CD14-positive monocyte (primary cell): ENCODE data around the gene HMGXB4. TPM values are rescaled to one million over a fixed set of nuclear protein-coding genes. Genes with fewer than 3 reads are reported as not detected.
A peak's percentile ranks its signal among the peaks of the same experiment; 100 is the strongest.

Experiments used
- DNase-seq, 3 donors: peaks; one replicate each; pipeline ENCODE4 v3.0.0-alpha.2; 2011 to 2022
- H2AFZ ChIP-seq: 2 replicates; pipeline ENCODE4 v1.6.0; 2012; ENCODE audit warnings: mild to moderate bottlenecking, low read depth, low read length, inconsistent platforms; ENCODE audit not compliant: insufficient read depth, poor library complexity, severe bottlenecking
- H3K27ac ChIP-seq, 2 donors: 1 replicate in 1 of 2; 2 replicates in 1 of 2; pipeline ENCODE4 v1.5.1; 2012 to 2013; ENCODE audit warnings: low read length in 2 of 2, control low read depth in 1 of 2, inconsistent platforms in 1 of 2, low read depth in 1 of 2, mild to moderate bottlenecking in 1 of 2
- H3K27me3 ChIP-seq, 2 donors: one replicate each; pipeline versions ENCODE4 v1.6.0 to v1.6.1; 2011 to 2013; ENCODE audit warnings: low read length in 2 of 2; ENCODE audit not compliant: control insufficient read depth in 2 of 2, insufficient read depth in 2 of 2
- H3K36me3 ChIP-seq, 2 donors: replicated peaks in 1 of 2; 1 replicate in 1 of 2; 2 replicates in 1 of 2; pipeline versions ENCODE4 v1.5.1 to v1.6.1; 2012 to 2013; ENCODE audit warnings: low read length in 2 of 2, control low read depth in 1 of 2, inconsistent platforms in 1 of 2, mild to moderate bottlenecking in 1 of 2; ENCODE audit not compliant: insufficient read depth in 2 of 2, control insufficient read depth in 1 of 2
- H3K4me1 ChIP-seq, 2 donors: 1 replicate in 1 of 2; 2 replicates in 1 of 2; pipeline versions ENCODE4 v1.5.1 to v1.6.1; 2012 to 2013; ENCODE audit warnings: low read length in 2 of 2, control low read depth in 1 of 2, inconsistent platforms in 1 of 2, mild to moderate bottlenecking in 1 of 2, moderate library complexity in 1 of 2; ENCODE audit not compliant: insufficient read depth in 2 of 2, control insufficient read depth in 1 of 2
- H3K4me2 ChIP-seq: replicated peaks from 2 replicates; pipeline ENCODE3; 2012; ENCODE audit warnings: low read length, moderate library complexity, mild to moderate bottlenecking; ENCODE audit not compliant: poor library complexity, severe bottlenecking; ENCODE audit errors: extremely low read depth
- H3K4me3 ChIP-seq, 3 experiments: fragments of 200-600 bp in 1 of 3; sonication (generic) in 1 of 3; replicated peaks in 1 of 3; 1 replicate in 2 of 3; 2 replicates in 1 of 3; pipeline ENCODE4 v1.5.1; 2011 to 2013; ENCODE audit warnings: low read length in 3 of 3, mild to moderate bottlenecking in 3 of 3, control low read depth in 2 of 3, low read depth in 2 of 3, inconsistent platforms in 1 of 3, moderate library complexity in 1 of 3
- H3K79me2 ChIP-seq: 2 replicates; pipeline ENCODE4 v1.6.0; 2012; ENCODE audit warnings: mild to moderate bottlenecking, control low read depth, inconsistent platforms, low read length, moderate library complexity; ENCODE audit not compliant: insufficient read depth
- H3K9ac ChIP-seq: 2 replicates; pipeline ENCODE4 v1.6.0; 2017; ENCODE audit warnings: low read length, mild to moderate bottlenecking; ENCODE audit not compliant: insufficient read depth, poor library complexity, severe bottlenecking
- H3K9me3 ChIP-seq, 2 donors: replicated peaks in 1 of 2; 1 replicate in 1 of 2; 2 replicates in 1 of 2; pipeline versions ENCODE4 v1.5.1 to v1.6.1; 2012 to 2013; ENCODE audit warnings: low read length in 2 of 2, control low read depth in 1 of 2; ENCODE audit not compliant: control insufficient read depth in 1 of 2, insufficient read depth in 1 of 2
- H4K20me1 ChIP-seq: 2 replicates; pipeline ENCODE4 v1.6.0; 2012; ENCODE audit warnings: mild to moderate bottlenecking, low read length, control low read depth, moderate library complexity; ENCODE audit not compliant: insufficient read depth
- H3K27ac Mint-ChIP-seq, 7 donors: one replicate each; pipeline ENCODE4 v1.8.0; 2020; ENCODE audit warnings: mild to moderate bottlenecking in 7 of 7, mixed read lengths in 7 of 7, moderate library complexity in 6 of 7, inconsistent platforms in 2 of 7
- H3K27me3 Mint-ChIP-seq, 3 donors: one replicate each; pipeline ENCODE4 v1.8.0; 2021 to 2022; ENCODE audit warnings: low read depth in 3 of 3, mild to moderate bottlenecking in 3 of 3, mixed read lengths in 3 of 3, moderate library complexity in 3 of 3, inconsistent platforms in 1 of 3
- H3K36me3 Mint-ChIP-seq, 2 donors: one replicate each; pipeline ENCODE4 v1.8.0; 2020; ENCODE audit warnings: mixed read lengths in 2 of 2, inconsistent platforms in 1 of 2, mild to moderate bottlenecking in 1 of 2
- H3K4me1 Mint-ChIP-seq: one replicate; pipeline ENCODE4 v1.8.0; 2020; ENCODE audit warnings: mild to moderate bottlenecking, mixed read lengths
- H3K4me3 Mint-ChIP-seq, 2 donors: one replicate each; pipeline ENCODE4 v1.8.0; 2020; ENCODE audit warnings: mild to moderate bottlenecking in 2 of 2, mixed read lengths in 2 of 2, moderate library complexity in 1 of 2
- H3K9me3 Mint-ChIP-seq, 7 donors: one replicate each; pipeline ENCODE4 v1.8.0; 2020 to 2022; ENCODE audit warnings: mixed read lengths in 7 of 7, mild to moderate bottlenecking in 6 of 7, moderate library complexity in 6 of 7, inconsistent platforms in 2 of 7
- WGBS: methylation state at CpG from one replicate; pipeline ENCODE4 v1.1.5; 2013; ENCODE audit warnings: missing lambda C conversion rate; ENCODE audit not compliant: insufficient coverage; 5-methylcytosine and 5-hydroxymethylcytosine counted together
- intact Hi-C, 2 donors: fragments of 100-400 bp; cut with micrococcal nuclease; formaldehyde crosslinking; loops; one replicate each; pipeline versions ENCODE4 v1.15.0 to v1.15.1; 2023
- polyA plus RNA-seq, 3 donors: library from polyadenylated mRNA; depleted of rRNA in 1 of 3; unstranded in 2 of 3; stranded (reverse) in 1 of 3; fragments of 300-500 nt in 2 of 3; fragments of >200 nt in 1 of 3; fragmentation: Illumina TruSeq in 2 of 3; gene quantifications; 1 replicate in 2 of 3; 2 replicates in 1 of 3; pipeline ENCODE4 v1.2.3, GENCODE V29; 2012 to 2021
- TF ChIP-seq, protein P1 (sequence below): fragments of 200-600 bp; IDR thresholded peaks from one replicate; pipeline ENCODE4 v1.8.0; 2022; ENCODE audit warnings: antibody characterized with exemption, mild to moderate bottlenecking

Gene HMGXB4
- polyA plus RNA-seq, 3 donors = 6.3 to 11.4 (median 8.1) TPM

DNA sequence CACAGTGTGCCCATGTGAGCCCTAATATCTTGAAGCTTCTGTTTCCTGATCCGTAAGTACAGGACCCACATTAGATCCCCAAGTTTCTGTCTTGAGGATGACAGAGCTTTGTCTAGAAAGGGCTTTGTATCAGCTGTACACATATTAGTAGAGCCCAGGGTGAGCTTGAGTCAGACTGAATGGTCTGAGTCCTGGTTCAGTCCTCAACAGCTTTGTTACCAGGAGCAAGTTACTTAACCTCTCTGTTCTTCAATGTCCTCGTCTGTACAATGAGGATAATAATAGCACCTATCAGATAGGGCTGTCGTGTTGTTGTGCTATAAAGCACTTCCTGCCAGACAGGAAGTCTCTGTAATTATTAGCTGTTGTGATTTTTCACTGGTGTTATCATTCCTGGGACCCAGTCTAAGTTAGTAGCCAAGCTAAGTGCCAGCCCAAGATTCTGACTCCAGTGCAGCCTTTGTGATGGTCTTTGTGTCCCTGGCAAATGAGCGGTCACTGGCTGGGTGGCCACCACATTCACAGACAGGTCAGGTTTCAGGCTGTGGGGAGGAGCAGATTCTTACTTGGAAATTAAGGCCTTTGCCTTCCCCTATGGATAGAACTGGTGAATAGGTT lies 49.2 kb downstream of the HMGXB4 start:
- peaks cover 22 to 64% of the 10 kb centered on the region in 2 donors for H3K36me3 ChIP-seq
- peaks cover 62% of the 10 kb centered on the region for H3K4me1 Mint-ChIP-seq
- no peak for DNase-seq
- H3K9me3 Mint-ChIP-seq = peaks cover 0 to 3% (median 0%) of the 10 kb centered on the region in 7 donors
- peaks cover 75% of the 10 kb centered on the region in 2 donors for H3K36me3 Mint-ChIP-seq
- no peaks in the 10 kb centered on the region for H3K27me3 ChIP-seq
- H3K9me3 ChIP-seq = no peaks in the 10 kb centered on the region
- peak overlapping the region in 1 of 2 donors; percentile 59 for H3K27ac ChIP-seq
- H4K20me1 ChIP-seq = peaks cover 93% of the 10 kb centered on the region
- H3K27me3 Mint-ChIP-seq = no peaks in the 10 kb centered on the region
- WGBS = no CpG with 5 or more reads among the region's 4 CpGs
- peaks cover 55 to 74% of the 10 kb centered on the region in 2 donors for H3K4me1 ChIP-seq
- no peak overlapping the region for H2AFZ ChIP-seq
- H3K27ac Mint-ChIP-seq = peak overlapping the region in 4 of 7 donors; percentile 2 to 76 (median 48)
- H3K4me2 ChIP-seq = peak overlapping the region; percentile 4
- H3K79me2 ChIP-seq = peaks cover 97% of the 10 kb centered on the region
- H3K9ac ChIP-seq = no peak overlapping the region
- intact Hi-C loops = no loop called here
- TF ChIP-seq, protein P1, sequence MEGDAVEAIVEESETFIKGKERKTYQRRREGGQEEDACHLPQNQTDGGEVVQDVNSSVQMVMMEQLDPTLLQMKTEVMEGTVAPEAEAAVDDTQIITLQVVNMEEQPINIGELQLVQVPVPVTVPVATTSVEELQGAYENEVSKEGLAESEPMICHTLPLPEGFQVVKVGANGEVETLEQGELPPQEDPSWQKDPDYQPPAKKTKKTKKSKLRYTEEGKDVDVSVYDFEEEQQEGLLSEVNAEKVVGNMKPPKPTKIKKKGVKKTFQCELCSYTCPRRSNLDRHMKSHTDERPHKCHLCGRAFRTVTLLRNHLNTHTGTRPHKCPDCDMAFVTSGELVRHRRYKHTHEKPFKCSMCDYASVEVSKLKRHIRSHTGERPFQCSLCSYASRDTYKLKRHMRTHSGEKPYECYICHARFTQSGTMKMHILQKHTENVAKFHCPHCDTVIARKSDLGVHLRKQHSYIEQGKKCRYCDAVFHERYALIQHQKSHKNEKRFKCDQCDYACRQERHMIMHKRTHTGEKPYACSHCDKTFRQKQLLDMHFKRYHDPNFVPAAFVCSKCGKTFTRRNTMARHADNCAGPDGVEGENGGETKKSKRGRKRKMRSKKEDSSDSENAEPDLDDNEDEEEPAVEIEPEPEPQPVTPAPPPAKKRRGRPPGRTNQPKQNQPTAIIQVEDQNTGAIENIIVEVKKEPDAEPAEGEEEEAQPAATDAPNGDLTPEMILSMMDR = no peak
- H3K4me3 Mint-ChIP-seq = no peak overlapping the region
- H3K4me3 ChIP-seq = no peak overlapping the region

DNA sequence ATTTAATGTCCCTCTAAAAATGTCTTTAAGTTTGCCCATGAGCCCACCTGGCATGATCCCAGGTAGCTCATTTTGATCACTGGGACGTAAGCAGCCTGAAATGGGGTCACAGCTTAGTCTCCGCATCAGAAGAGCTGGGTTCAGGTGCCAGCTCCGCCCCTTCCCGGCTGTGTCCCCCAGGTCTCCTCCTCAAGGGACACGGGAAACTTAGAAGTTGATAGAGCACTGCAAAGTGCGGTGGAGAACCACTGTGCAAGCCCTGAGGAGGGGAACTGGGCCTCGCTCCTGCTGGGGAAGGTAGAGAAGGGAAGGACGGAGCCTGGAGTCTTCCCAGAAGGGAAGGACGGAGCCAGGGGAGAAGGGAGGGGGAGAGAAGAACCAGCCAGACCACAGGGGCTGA lies 50.1 kb downstream of the HMGXB4 start:
- Mint-ChIP-seq H3K9me3 (peaks cover 0 to 3% (median 0%) of the 10 kb centered on the region in 7 donors), H3K27me3 (no peaks in the 10 kb centered on the region), H3K4me1 (peaks cover 68% of the 10 kb centered on the region), H3K36me3 (peaks cover 80 to 82% of the 10 kb centered on the region in 2 donors), H3K27ac (peak overlapping the region in 5 of 7 donors; percentile 3 to 79 (median 38)), H3K4me3 (no peak overlapping the region)
- TF ChIP-seq, protein P1 = no peak
- Histone ChIP-seq H3K4me2 (peak overlapping the region; percentile 0), H2AFZ (no peak overlapping the region), H3K4me1 (peaks cover 47 to 68% of the 10 kb centered on the region in 2 donors), H3K27me3 (no peaks in the 10 kb centered on the region), H3K79me2 (peaks cover 100% of the 10 kb centered on the region), H3K9ac (no peak overlapping the region), H4K20me1 (peaks cover 97% of the 10 kb centered on the region), H3K4me3 (peak overlapping the region in 1 of 3 experiments; percentile 14), H3K27ac (peak overlapping the region in 1 of 2 donors; percentile 59), H3K9me3 (no peaks in the 10 kb centered on the region), H3K36me3 (peaks cover 22 to 72% of the 10 kb centered on the region in 2 donors)
- intact Hi-C loops = no loop called here
- WGBS = 91% methylated on average over 9 of the region's 9 CpGs
- no peak for DNase-seq
